ENCODE measurements around the gene ARF3.
"Not testable (repeated sequence)": the region's sequence is repeated elsewhere in the genome, so short reads cannot be mapped to it uniquely, and the experiment has no call there.

GRCh38 chr12:48909698-48910097 is 47.6 kb downstream of the ARF3 start:
- not testable (repeated sequence) for TF ChIP-seq CTCF (IDR thresholded peaks at IDR 0.05); SIN3A (IDR thresholded peaks at IDR 0.05; ENCODE audit: borderline replicate concordance, insufficient read depth, low read depth, low read length)
- TF ChIP-seq, protein P1, sequence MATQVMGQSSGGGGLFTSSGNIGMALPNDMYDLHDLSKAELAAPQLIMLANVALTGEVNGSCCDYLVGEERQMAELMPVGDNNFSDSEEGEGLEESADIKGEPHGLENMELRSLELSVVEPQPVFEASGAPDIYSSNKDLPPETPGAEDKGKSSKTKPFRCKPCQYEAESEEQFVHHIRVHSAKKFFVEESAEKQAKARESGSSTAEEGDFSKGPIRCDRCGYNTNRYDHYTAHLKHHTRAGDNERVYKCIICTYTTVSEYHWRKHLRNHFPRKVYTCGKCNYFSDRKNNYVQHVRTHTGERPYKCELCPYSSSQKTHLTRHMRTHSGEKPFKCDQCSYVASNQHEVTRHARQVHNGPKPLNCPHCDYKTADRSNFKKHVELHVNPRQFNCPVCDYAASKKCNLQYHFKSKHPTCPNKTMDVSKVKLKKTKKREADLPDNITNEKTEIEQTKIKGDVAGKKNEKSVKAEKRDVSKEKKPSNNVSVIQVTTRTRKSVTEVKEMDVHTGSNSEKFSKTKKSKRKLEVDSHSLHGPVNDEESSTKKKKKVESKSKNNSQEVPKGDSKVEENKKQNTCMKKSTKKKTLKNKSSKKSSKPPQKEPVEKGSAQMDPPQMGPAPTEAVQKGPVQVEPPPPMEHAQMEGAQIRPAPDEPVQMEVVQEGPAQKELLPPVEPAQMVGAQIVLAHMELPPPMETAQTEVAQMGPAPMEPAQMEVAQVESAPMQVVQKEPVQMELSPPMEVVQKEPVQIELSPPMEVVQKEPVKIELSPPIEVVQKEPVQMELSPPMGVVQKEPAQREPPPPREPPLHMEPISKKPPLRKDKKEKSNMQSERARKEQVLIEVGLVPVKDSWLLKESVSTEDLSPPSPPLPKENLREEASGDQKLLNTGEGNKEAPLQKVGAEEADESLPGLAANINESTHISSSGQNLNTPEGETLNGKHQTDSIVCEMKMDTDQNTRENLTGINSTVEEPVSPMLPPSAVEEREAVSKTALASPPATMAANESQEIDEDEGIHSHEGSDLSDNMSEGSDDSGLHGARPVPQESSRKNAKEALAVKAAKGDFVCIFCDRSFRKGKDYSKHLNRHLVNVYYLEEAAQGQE (IDR thresholded peaks at IDR 0.05; ENCODE audit: insufficient read depth in 1 of 2, low read depth in 2 of 2, low read length in 1 of 2): not testable (repeated sequence)

Measured in Panc1 (cell line).